Keratinocyte (primary cell): ENCODE data around the gene ZNF594. TPM values are rescaled to one million over a fixed set of nuclear protein-coding genes. Genes with fewer than 3 reads are reported as not detected.
"Not testable (repeated sequence)": the region's sequence is repeated elsewhere in the genome, so short reads cannot be mapped to it uniquely, and the experiment has no call there.

Experiments used
- DNase-seq: peaks from one replicate; pipeline ENCODE4 v3.0.0-alpha.2; 2011; ENCODE audit warnings: low read depth, missing footprints, low spot score
- FAIRE-seq: peaks from 2 replicates; lab custom pipeline; 2011; peaks lifted over from hg19 to GRCh38; lab: Jason Lieb, UNC
- H2AFZ ChIP-seq: 2 replicates; pipeline ENCODE4 v1.6.0; 2012; ENCODE audit warnings: low read length, control low read depth, inconsistent platforms; ENCODE audit not compliant: control insufficient read depth
- H3K27ac ChIP-seq: 2 replicates; pipeline ENCODE4 v1.5.1; 2011; ENCODE audit warnings: low read length; ENCODE audit not compliant: control insufficient read depth, insufficient read depth
- H3K27me3 ChIP-seq: 3 replicates; pipeline ENCODE4 v1.6.0; 2011; ENCODE audit warnings: low read length; ENCODE audit not compliant: control insufficient read depth, insufficient read depth; ENCODE audit errors: extremely low read depth
- H3K36me3 ChIP-seq, 2 experiments: 2 replicates in 1 of 2; 3 replicates in 1 of 2; pipeline ENCODE4 v1.5.1; 2011; ENCODE audit warnings: low read length in 2 of 2, mild to moderate bottlenecking in 1 of 2; ENCODE audit not compliant: control insufficient read depth in 2 of 2, insufficient read depth in 2 of 2; ENCODE audit errors: extremely low read depth in 1 of 2
- H3K4me1 ChIP-seq: 3 replicates; pipeline ENCODE4 v1.5.1; 2011; ENCODE audit warnings: low read length; ENCODE audit not compliant: control insufficient read depth, insufficient read depth; ENCODE audit errors: extremely low read depth
- H3K4me2 ChIP-seq: 3 replicates; pipeline ENCODE4 v1.6.0; 2011; ENCODE audit warnings: low read depth, low read length; ENCODE audit not compliant: control insufficient read depth, insufficient read depth; ENCODE audit errors: extremely low read depth
- H3K4me3 ChIP-seq, 3 experiments: fragments of 200-600 bp in 1 of 3; sonication (generic) in 1 of 3; 2 replicates in 2 of 3; 3 replicates in 1 of 3; pipeline ENCODE4 v1.5.1; 2011 to 2016; ENCODE audit warnings: low read length in 3 of 3, mild to moderate bottlenecking in 3 of 3, control low read depth in 2 of 3, inconsistent platforms in 1 of 3, low read depth in 1 of 3, mixed read lengths in 1 of 3, mixed run types in 1 of 3, moderate library complexity in 1 of 3; ENCODE audit not compliant: control insufficient read depth in 2 of 3, insufficient read depth in 2 of 3; ENCODE audit errors: extremely low read depth in 1 of 3
- H3K79me2 ChIP-seq: 2 replicates; pipeline ENCODE4 v1.6.0; 2012; ENCODE audit warnings: low read length; ENCODE audit not compliant: control insufficient read depth, insufficient read depth
- H3K9ac ChIP-seq: 3 replicates; pipeline ENCODE4 v1.6.0; 2011; ENCODE audit warnings: low read length; ENCODE audit not compliant: control insufficient read depth, insufficient read depth; ENCODE audit errors: extremely low read depth
- H3K9me1 ChIP-seq: 3 replicates; pipeline ENCODE4 v1.6.0; 2011; ENCODE audit warnings: low read length; ENCODE audit not compliant: control insufficient read depth, insufficient read depth; ENCODE audit errors: extremely low read depth
- H3K9me3 ChIP-seq: 2 replicates; pipeline ENCODE4 v1.5.1; 2012; ENCODE audit warnings: low read depth, low read length; ENCODE audit not compliant: control insufficient read depth
- H4K20me1 ChIP-seq: 3 replicates; pipeline ENCODE4 v1.6.0; 2011; ENCODE audit warnings: low read length; ENCODE audit not compliant: control insufficient read depth, insufficient read depth; ENCODE audit errors: extremely low read depth
- CTCF ChIP-seq, 3 experiments: IDR thresholded peaks in 1 of 3; conservative IDR thresholded peaks in 1 of 3; optimal IDR thresholded peaks in 1 of 3; 2 replicates in 2 of 3; 3 replicates in 1 of 3; pipeline versions ENCODE3 to v1.5.1; 2011; ENCODE audit warnings: low read length in 3 of 3, mild to moderate bottlenecking in 3 of 3, moderate library complexity in 2 of 3, control low read depth in 1 of 3, inconsistent platforms in 1 of 3; ENCODE audit not compliant: insufficient read depth in 2 of 3; ENCODE audit errors: extremely low read depth in 1 of 3
- EZH2 ChIP-seq: IDR thresholded peaks from one replicate; pipeline ENCODE4 v1.6.1; 2012; ENCODE audit warnings: inconsistent platforms, mild to moderate bottlenecking, low read length, moderate library complexity
- dilution Hi-C: fragments of 300-500 bp; cut with MboI; formaldehyde crosslinking; loops from one replicate; pipeline ENCODE4 v1.7.0; 2020; ENCODE audit warnings: low sequenced_read_pairs; ENCODE audit not compliant: extremely low pct_ligation_motif_present
- polyA plus RNA-seq, 5 experiments: library from polyadenylated mRNA; depleted of rRNA in 3 of 5; stranded (reverse) in 3 of 5; stranded (forward) in 1 of 5; unstranded in 1 of 5; fragments of >200 nt; gene quantifications; 1 replicate in 1 of 5; 2 replicates in 3 of 5; 3 replicates in 1 of 5; pipeline versions ENCODE4 v1.2.1 to v1.2.3, GENCODE V29; 2011 to 2012; ENCODE audit warnings: missing spikeins in 2 of 5, low read depth in 1 of 5, low replicate concordance in 1 of 5

ZNF594 gene
- polyA plus RNA-seq, 1 donor (not counting 4 experiments of a cell fraction or from before 2014, with no cell fraction given) = 2.1 TPM

GRCh38 chr17:5179003-5179402, 12.7 kb downstream of the ZNF594 start:
- dilution Hi-C loops = no loop called here
- Histone ChIP-seq H3K9me3 (peaks cover 40% of the 10 kb centered on the region), H3K27me3 (no peaks in the 10 kb centered on the region), H2AFZ (no peak overlapping the region), H3K36me3 (no peaks in the 10 kb centered on the region), H3K4me3 (no peak overlapping the region), H4K20me1 (no peaks in the 10 kb centered on the region), H3K9me1 (no peaks in the 10 kb centered on the region), H3K4me2 (no peak overlapping the region), H3K27ac (no peak overlapping the region), H3K79me2 (no peaks in the 10 kb centered on the region), H3K9ac (no peak overlapping the region), H3K4me1 (no peaks in the 10 kb centered on the region)
- TF ChIP-seq CTCF (optimal IDR thresholded peaks at IDR 0.05 in 1 of 3, IDR thresholded peaks at IDR 0.05 in 1 of 3, conservative IDR thresholded peaks at IDR 0.05 in 1 of 3; ENCODE audit: extremely low read depth in 1 of 3, insufficient read depth in 2 of 3, low read length in 3 of 3) (no peak), EZH2 (no peak)
- DNase-seq = no peak
- no peak for FAIRE-seq

- H3K9me1 ChIP-seq, H2AFZ ChIP-seq, H3K27ac ChIP-seq, H3K4me1 ChIP-seq, H3K27me3 ChIP-seq, H4K20me1 ChIP-seq, H3K36me3 ChIP-seq, H3K4me3 ChIP-seq, dilution Hi-C loops, FAIRE-seq, H3K4me2 ChIP-seq, DNase-seq, H3K9me3 ChIP-seq, H3K79me2 ChIP-seq, H3K9ac ChIP-seq: not testable (repeated sequence)
These were observed 16.6 kb downstream of the ZNF594 start for GRCh38 chr17:5175027-5175426.

GRCh38 chr17:5165791-5166564, 25.7 kb downstream of the ZNF594 start:
- H3K9me1 ChIP-seq, DNase-seq, FAIRE-seq, H3K4me2 ChIP-seq, H3K36me3 ChIP-seq, dilution Hi-C loops, H3K79me2 ChIP-seq, H3K4me3 ChIP-seq, H2AFZ ChIP-seq, H3K4me1 ChIP-seq, H4K20me1 ChIP-seq, H3K9ac ChIP-seq, H3K27ac ChIP-seq, H3K27me3 ChIP-seq, H3K9me3 ChIP-seq: not testable (repeated sequence)
